GM19351 (cell line): ENCODE data around the gene SLC9A8.

Experiments
- ATAC-seq: cut with Tn5 transposase; IDR thresholded peaks from one replicate; pipeline ENCODE4 v1.9.1; 2021; ENCODE audit warnings: mild to moderate bottlenecking, moderate library complexity; ENCODE audit not compliant: unreplicated experiment

The SLC9A8 gene

GRCh38 chr20:49811825-49812506 lies 662 bp upstream of the SLC9A8 start:
- peak; percentile 11 for ATAC-seq

- no peak for ATAC-seq
Observed at GRCh38 chr20:49813305-49813974, 812 bp downstream of the SLC9A8 start.

- no peak for ATAC-seq
Observed at GRCh38 chr20:49814057-49814694, 1.5 kb downstream of the SLC9A8 start.

GRCh38 chr20:49818816-49819215 lies 6.2 kb downstream of the SLC9A8 start:
- ATAC-seq, result no peak

- ATAC-seq, result no peak
Observed at GRCh38 chr20:49819702-49820101, 7.1 kb downstream of the SLC9A8 start.

GRCh38 chr20:49821381-49821780 lies 8.8 kb downstream of the SLC9A8 start:
- no peak for ATAC-seq

GRCh38 chr20:49821870-49822331 lies 9.3 kb downstream of the SLC9A8 start:
- no peak for ATAC-seq

- no peak for ATAC-seq
Observed at GRCh38 chr20:49823152-49823847, 10.7 kb downstream of the SLC9A8 start.

GRCh38 chr20:49824206-49824605 lies 11.6 kb downstream of the SLC9A8 start:
- ATAC-seq, result no peak

- no peak for ATAC-seq
Observed at GRCh38 chr20:49825521-49826033, 12.9 kb downstream of the SLC9A8 start.

GRCh38 chr20:49831022-49831769 lies 18.6 kb downstream of the SLC9A8 start:
- no peak for ATAC-seq

- no peak for ATAC-seq
Observed at GRCh38 chr20:49831770-49832631, 19.4 kb downstream of the SLC9A8 start.

- no peak for ATAC-seq
Observed at GRCh38 chr20:49832632-49833327, 20.2 kb downstream of the SLC9A8 start.

GRCh38 chr20:49833483-49833882 lies 20.9 kb downstream of the SLC9A8 start:
- ATAC-seq, result no peak

- ATAC-seq, result no peak
Observed at GRCh38 chr20:49835031-49835430, 22.4 kb downstream of the SLC9A8 start.

- ATAC-seq, result no peak
Observed at GRCh38 chr20:49838546-49838945, 25.9 kb downstream of the SLC9A8 start.

- ATAC-seq, result no peak
Observed at GRCh38 chr20:49843139-49843538, 30.5 kb downstream of the SLC9A8 start.

GRCh38 chr20:49843770-49844380 lies 31.2 kb downstream of the SLC9A8 start:
- ATAC-seq, result no peak

- ATAC-seq, result no peak
Observed at GRCh38 chr20:49845060-49845459, 32.4 kb downstream of the SLC9A8 start.
